ENCODE measurements around the gene MAGI2. TPM values are rescaled to one million over a fixed set of nuclear protein-coding genes. Genes with fewer than 3 reads are reported as not detected.

Gene MAGI2
- total RNA-seq, 4 donors from 2014 or later, result 0.23 to 5.5 (median 0.45) TPM

DNA sequence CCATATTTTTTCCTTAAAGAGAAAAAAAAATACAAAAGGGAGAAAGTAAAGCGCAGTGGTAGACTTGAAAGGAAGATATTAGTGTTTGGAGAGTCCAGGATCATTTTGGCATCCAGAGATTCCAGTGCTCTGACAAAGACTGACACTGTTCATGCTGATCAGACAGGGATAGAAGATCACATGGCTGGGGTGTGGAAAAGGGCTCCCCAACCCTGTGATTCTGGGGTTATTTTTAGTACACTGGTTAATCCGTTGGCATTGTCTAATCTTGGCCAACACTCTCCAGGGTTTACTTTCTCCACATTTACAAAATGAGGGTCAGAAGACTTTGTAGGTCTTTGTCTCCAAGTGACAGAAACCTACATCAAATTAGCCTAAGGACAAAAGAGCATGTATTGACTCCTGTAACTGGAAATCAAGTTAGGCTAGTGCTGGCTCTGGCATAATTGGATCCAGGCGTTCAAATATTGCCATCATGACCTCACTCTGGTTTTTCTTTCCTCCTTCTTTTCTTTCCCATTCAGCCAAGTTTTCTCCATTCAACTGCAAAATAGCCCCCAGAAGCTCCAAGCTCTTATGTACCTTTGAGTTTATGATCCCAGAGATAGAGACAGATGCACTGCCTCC lies 1473.3 kb downstream of the MAGI2 start:
- no peak for TF ChIP-seq POLR2A (IDR thresholded peaks at IDR 0.05)
- TF ChIP-seq, protein P1, sequence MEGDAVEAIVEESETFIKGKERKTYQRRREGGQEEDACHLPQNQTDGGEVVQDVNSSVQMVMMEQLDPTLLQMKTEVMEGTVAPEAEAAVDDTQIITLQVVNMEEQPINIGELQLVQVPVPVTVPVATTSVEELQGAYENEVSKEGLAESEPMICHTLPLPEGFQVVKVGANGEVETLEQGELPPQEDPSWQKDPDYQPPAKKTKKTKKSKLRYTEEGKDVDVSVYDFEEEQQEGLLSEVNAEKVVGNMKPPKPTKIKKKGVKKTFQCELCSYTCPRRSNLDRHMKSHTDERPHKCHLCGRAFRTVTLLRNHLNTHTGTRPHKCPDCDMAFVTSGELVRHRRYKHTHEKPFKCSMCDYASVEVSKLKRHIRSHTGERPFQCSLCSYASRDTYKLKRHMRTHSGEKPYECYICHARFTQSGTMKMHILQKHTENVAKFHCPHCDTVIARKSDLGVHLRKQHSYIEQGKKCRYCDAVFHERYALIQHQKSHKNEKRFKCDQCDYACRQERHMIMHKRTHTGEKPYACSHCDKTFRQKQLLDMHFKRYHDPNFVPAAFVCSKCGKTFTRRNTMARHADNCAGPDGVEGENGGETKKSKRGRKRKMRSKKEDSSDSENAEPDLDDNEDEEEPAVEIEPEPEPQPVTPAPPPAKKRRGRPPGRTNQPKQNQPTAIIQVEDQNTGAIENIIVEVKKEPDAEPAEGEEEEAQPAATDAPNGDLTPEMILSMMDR (IDR thresholded peaks at IDR 0.05), result no peak
- Histone ChIP-seq H3K27ac (no peak overlapping the region), H3K27me3 (no peaks in the 10 kb centered on the region), H3K9me3 (no peaks in the 10 kb centered on the region), H3K4me1 (no peaks in the 10 kb centered on the region), H3K4me3 (no peak overlapping the region), H3K36me3 (no peaks in the 10 kb centered on the region)
- no peak for DNase-seq
- 59 to 72% methylated on average over 3 of the region's 3 CpGs for WGBS, 2 donors
- intact Hi-C loops (cut with DNase I), result no loop called here

DNA sequence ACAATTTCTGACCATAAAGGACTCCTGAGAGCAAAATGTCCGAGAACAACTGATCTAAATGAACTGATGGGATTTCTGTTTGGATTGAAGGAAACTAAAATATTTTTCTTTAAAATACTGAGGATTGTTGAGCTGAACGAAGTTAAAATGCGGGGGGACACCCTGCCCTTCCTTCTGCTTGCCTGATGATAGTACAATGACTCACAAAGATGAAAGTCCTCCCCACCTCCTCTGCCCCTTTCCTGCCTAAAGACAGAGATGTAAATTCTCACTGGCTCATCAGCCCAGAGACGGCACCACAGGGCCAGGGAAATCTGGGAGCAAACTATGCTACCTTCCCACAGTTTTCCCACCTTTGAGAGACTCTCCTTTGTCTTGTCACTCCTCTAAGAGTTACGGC lies 1474.2 kb downstream of the MAGI2 start:
- Histone ChIP-seq H3K9me3 (no peaks in the 10 kb centered on the region), H3K4me1 (no peaks in the 10 kb centered on the region), H3K36me3 (no peaks in the 10 kb centered on the region), H3K27me3 (no peaks in the 10 kb centered on the region), H3K27ac (no peak overlapping the region), H3K4me3 (no peak overlapping the region)
- no peak for DNase-seq
- intact Hi-C loops (cut with DNase I), result no loop called here
- TF ChIP-seq, protein P1 (IDR thresholded peaks at IDR 0.05), result no peak
- TF ChIP-seq POLR2A (IDR thresholded peaks at IDR 0.05), result no peak
- 62 to 86% methylated on average over 5 of the region's 5 CpGs for WGBS, 2 donors

DNA sequence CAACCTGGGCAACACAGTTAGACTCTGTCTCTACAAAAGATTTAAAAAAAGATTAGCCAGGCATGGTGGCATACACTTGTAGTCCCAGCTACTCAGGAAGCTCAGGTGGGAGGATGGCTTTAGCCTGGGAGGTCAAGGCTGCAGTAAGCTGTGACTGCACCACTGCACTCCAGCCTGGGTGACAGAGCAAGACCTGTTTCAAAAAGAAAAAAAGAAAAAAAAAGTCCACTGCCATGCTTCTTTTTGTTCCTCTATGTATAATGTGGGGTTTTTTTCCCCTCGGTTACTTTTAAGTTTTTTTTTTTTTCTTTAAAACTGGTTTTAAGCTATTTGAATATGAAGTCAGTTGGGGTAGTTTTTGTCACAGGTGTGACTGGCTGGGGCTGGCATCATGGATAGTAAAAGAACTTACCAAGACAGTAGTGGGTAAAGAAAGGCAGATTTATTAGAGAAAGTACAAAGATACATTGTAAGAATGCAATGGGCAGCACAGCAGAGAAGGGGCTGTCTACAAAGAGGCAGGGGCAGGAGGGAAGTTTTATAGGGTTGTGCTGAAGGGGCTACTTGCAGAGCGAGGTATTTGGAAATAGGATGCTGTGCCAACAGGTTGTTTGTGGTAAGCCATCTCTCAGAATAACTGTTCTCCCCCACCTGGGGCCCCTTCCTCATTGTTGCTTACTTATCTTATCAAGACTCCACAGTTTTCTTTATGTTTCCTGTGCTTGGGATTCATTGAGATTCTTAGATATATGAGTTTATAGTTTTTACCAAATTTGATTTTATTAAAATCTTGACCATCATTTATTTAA lies 1477.6 kb downstream of the MAGI2 start:
- TF ChIP-seq POLR2A (IDR thresholded peaks at IDR 0.05), result no peak
- TF ChIP-seq, protein P1 (IDR thresholded peaks at IDR 0.05), result no peak
- no peak overlapping the region for H3K27ac ChIP-seq
- no peaks in the 10 kb centered on the region for H3K4me1 ChIP-seq
- H3K4me3 ChIP-seq, result no peak overlapping the region
- no peak for DNase-seq
- no peaks in the 10 kb centered on the region for H3K9me3 ChIP-seq
- H3K36me3 ChIP-seq, result no peaks in the 10 kb centered on the region
- no peaks in the 10 kb centered on the region for H3K27me3 ChIP-seq
- intact Hi-C loops (cut with DNase I), result no loop called here
- WGBS, 2 donors, result 65 to 66% methylated on average over 2 of the region's 2 CpGs

DNA sequence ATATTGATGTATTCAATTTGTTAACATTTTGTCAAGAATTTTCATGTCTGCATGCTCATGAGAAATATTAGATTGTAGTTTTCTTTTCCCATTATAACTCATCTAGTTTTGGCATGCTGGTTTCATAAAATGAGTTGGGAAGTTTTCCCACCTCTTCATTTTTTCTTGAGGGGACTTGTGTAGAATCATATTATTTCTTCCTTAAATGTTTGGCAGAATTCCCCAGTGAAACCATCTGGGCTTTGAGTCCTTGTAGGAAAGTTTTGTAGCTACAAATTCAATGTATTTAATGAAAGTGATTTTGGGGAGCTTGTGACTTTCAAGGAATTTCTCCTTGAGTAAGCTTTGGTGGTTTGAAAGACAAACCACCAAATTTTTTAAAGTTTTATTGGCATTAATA lies 1481.7 kb downstream of the MAGI2 start:
- TF ChIP-seq, protein P1 (IDR thresholded peaks at IDR 0.05), result no peak
- no peak for TF ChIP-seq POLR2A (IDR thresholded peaks at IDR 0.05)
- no peaks in the 10 kb centered on the region for H3K9me3 ChIP-seq
- no peak overlapping the region for H3K27ac ChIP-seq
- H3K4me3 ChIP-seq, result no peak overlapping the region
- intact Hi-C loops (cut with DNase I), result no loop called here
- DNase-seq, result no peak
- H3K27me3 ChIP-seq, result no peaks in the 10 kb centered on the region
- H3K4me1 ChIP-seq, result no peaks in the 10 kb centered on the region
- H3K36me3 ChIP-seq, result no peaks in the 10 kb centered on the region

DNA sequence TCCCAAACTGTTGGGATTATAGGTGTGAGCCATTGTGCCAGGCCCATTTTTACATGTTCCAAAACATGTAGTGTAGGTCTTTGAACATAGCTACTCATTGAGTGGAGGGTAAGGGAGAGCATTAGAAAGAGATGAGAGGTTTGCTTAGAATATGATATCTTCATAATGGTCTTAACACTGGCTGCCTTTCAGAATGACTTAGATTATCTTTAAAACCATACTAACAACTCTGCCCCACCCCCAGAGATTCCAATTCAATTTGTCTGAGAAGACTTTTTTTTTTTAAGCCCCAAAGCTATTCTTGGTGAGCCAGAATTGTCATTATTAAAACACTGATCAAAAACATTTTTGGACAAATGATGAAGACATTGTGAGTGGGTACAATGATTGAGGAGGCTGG lies 1486.0 kb downstream of the MAGI2 start:
- TF ChIP-seq, protein P1 (IDR thresholded peaks at IDR 0.05), result no peak
- no peak for TF ChIP-seq POLR2A (IDR thresholded peaks at IDR 0.05)

More for the DNA sequence above, 1486.0 kb downstream of the MAGI2 start:
- H3K9me3 ChIP-seq, result no peaks in the 10 kb centered on the region
- no peak for DNase-seq
- H3K4me1 ChIP-seq, result no peaks in the 10 kb centered on the region
- H3K27me3 ChIP-seq, result no peaks in the 10 kb centered on the region
- intact Hi-C loops (cut with DNase I), result no loop called here
- no peak overlapping the region for H3K27ac ChIP-seq
- H3K4me3 ChIP-seq, result no peak overlapping the region
- H3K36me3 ChIP-seq, result no peaks in the 10 kb centered on the region

All from esophagus squamous epithelium (tissue), 5 donors.